IMR-90 (cell line): ENCODE measurements around the gene EXT2. TPM values are rescaled to one million over a fixed set of nuclear protein-coding genes. Genes with fewer than 3 reads are reported as not detected.

ENCODE experiments used
- ATAC-seq: fragments of 200-7000 bp; cut with Tn5 transposase; 2 replicates; pipeline ENCODE4 v1.9.1; 2020; ENCODE audit warnings: low read depth, mild to moderate bottlenecking, moderate library complexity
- BruUV-seq: library from RNA; stranded (reverse); fragments of 400-500 nt; replicated peaks from 2 replicates; lab custom pipeline; 2021; lab: Mats Ljungman, UMichigan
- CTCF ChIA-PET: fragments of 300-600 bp; formaldehyde crosslinking; extraction: SDS; loops from one replicate; lab custom pipeline; 2021; ENCODE audit warnings: antibody characterized with exemption; lab: Yijun Ruan, JAX
- POLR2A ChIA-PET: fragments of 300-600 bp; sonication (Branson Sonifier 250); formaldehyde crosslinking; loops from one replicate; lab custom pipeline; 2022; ENCODE audit warnings: antibody characterized with exemption; ENCODE audit not compliant: unreplicated experiment; lab: Charles Lee
- DNase-seq: peaks from one replicate; pipeline ENCODE4 v3.0.0; 2013
- H2AFZ ChIP-seq: replicated peaks from 2 replicates; pipeline ENCODE3; 2013; ENCODE audit warnings: low read length, mild to moderate bottlenecking; ENCODE audit not compliant: poor library complexity
- H2AK5ac ChIP-seq: 2 replicates; pipeline ENCODE4 v1.6.1; 2013; ENCODE audit warnings: low read depth, low read length, inconsistent platforms
- H2AK9ac ChIP-seq: replicated peaks from 2 replicates; pipeline ENCODE3; 2013; ENCODE audit warnings: mild to moderate bottlenecking, low read depth, low read length, moderate library complexity; ENCODE audit not compliant: poor library complexity
- H2BK120ac ChIP-seq: 2 replicates; pipeline ENCODE4 v1.6.1; 2013; ENCODE audit warnings: low read depth, low read length, inconsistent platforms
- H2BK15ac ChIP-seq: 3 replicates; pipeline ENCODE4 v1.6.1; 2013; ENCODE audit warnings: low read depth, low read length, inconsistent platforms
- H2BK20ac ChIP-seq: 2 replicates; pipeline ENCODE4 v1.6.1; 2013; ENCODE audit warnings: low read depth, mild to moderate bottlenecking, inconsistent platforms, low read length, moderate library complexity
- H2BK5ac ChIP-seq: 2 replicates; pipeline ENCODE4 v1.6.1; 2013; ENCODE audit warnings: mild to moderate bottlenecking, low read depth, low read length, inconsistent platforms; ENCODE audit not compliant: poor library complexity, severe bottlenecking
- H3K14ac ChIP-seq: replicated peaks from 2 replicates; pipeline ENCODE4 v1.6.1; 2013; ENCODE audit warnings: low read depth, low read length, inconsistent platforms
- H3K18ac ChIP-seq: 2 replicates; pipeline ENCODE4 v1.6.1; 2013; ENCODE audit warnings: low read depth, low read length, control low read depth
- H3K23ac ChIP-seq: 2 replicates; pipeline ENCODE4 v1.6.1; 2013; ENCODE audit warnings: low read depth, low read length, inconsistent platforms
- H3K27ac ChIP-seq: 2 replicates; pipeline ENCODE4 v1.5.1; 2013; ENCODE audit warnings: mild to moderate bottlenecking, control low read depth, low read length; ENCODE audit not compliant: insufficient read depth
- H3K27me3 ChIP-seq: 2 replicates; pipeline ENCODE4 v1.6.1; 2013; ENCODE audit warnings: low read length; ENCODE audit not compliant: control insufficient read depth, insufficient read depth
- H3K36me3 ChIP-seq: 2 replicates; pipeline ENCODE4 v1.6.1; 2013; ENCODE audit warnings: low read length, mixed read lengths; ENCODE audit not compliant: control insufficient read depth, insufficient read depth
- H3K4ac ChIP-seq: 2 replicates; pipeline ENCODE4 v1.6.1; 2013; ENCODE audit warnings: low read depth, low read length, inconsistent platforms
- H3K4me1 ChIP-seq: 2 replicates; pipeline ENCODE4 v1.6.1; 2013; ENCODE audit warnings: low read length, mixed read lengths; ENCODE audit not compliant: control insufficient read depth, insufficient read depth
- H3K4me2 ChIP-seq: 2 replicates; pipeline ENCODE4 v1.6.1; 2013; ENCODE audit warnings: low read depth, mild to moderate bottlenecking, control low read depth, low read length, moderate library complexity
- H3K4me3 ChIP-seq: 2 replicates; pipeline ENCODE4 v1.5.1; 2013; ENCODE audit warnings: low read depth, mild to moderate bottlenecking, control low read depth, low read length, moderate library complexity; ENCODE audit not compliant: insufficient read depth
- H3K56ac ChIP-seq: 2 replicates; pipeline ENCODE4 v1.6.1; 2013; ENCODE audit warnings: low read length, inconsistent platforms; ENCODE audit not compliant: insufficient read depth; ENCODE audit errors: extremely low read depth
- H3K79me1 ChIP-seq, 2 experiments: 2 replicates each; pipeline ENCODE4 v1.6.1; 2013; ENCODE audit warnings: low read length in 2 of 2, inconsistent platforms in 1 of 2, low read depth in 1 of 2
- H3K9ac ChIP-seq: 2 replicates; pipeline ENCODE4 v1.6.1; 2013; ENCODE audit warnings: low read depth, low read length, control low read depth
- H3K9me1 ChIP-seq: 2 replicates; pipeline ENCODE4 v1.6.1; 2013; ENCODE audit warnings: low read length, inconsistent platforms; ENCODE audit not compliant: insufficient read depth
- H3K9me3 ChIP-seq: 2 replicates; pipeline ENCODE4 v1.6.1; 2013; ENCODE audit warnings: low read length; ENCODE audit not compliant: control insufficient read depth, insufficient read depth
- H4K20me1 ChIP-seq: 2 replicates; pipeline ENCODE4 v1.6.1; 2013; ENCODE audit warnings: low read length, inconsistent platforms; ENCODE audit not compliant: insufficient read depth
- H4K5ac ChIP-seq: 2 replicates; pipeline ENCODE4 v1.6.1; 2013; ENCODE audit warnings: mild to moderate bottlenecking, low read depth, low read length, control low read depth
- H4K8ac ChIP-seq, 2 experiments: 2 replicates each; pipeline ENCODE4 v1.6.1; 2013; ENCODE audit warnings: low read depth in 2 of 2, low read length in 2 of 2, control low read depth in 1 of 2, inconsistent platforms in 1 of 2
- H4K91ac ChIP-seq: 2 replicates; pipeline ENCODE4 v1.6.1; 2013; ENCODE audit warnings: low read depth, low read length, inconsistent platforms; ENCODE audit not compliant: insufficient read depth
- MAFK ChIP-seq: IDR thresholded peaks from 2 replicates; pipeline ENCODE4 v1.6.1; 2012; ENCODE audit warnings: low read depth, low read length, improper control_type of control experiment
- MAZ ChIP-seq: IDR thresholded peaks from 2 replicates; pipeline ENCODE4 v1.6.1; 2012; ENCODE audit warnings: low read depth, mild to moderate bottlenecking, low read length, improper control_type of control experiment, moderate library complexity, borderline replicate concordance
- POLR2A ChIP-seq: IDR thresholded peaks from 2 replicates; pipeline ENCODE4 v1.6.1; 2012; ENCODE audit warnings: mild to moderate bottlenecking, low read depth, low read length
- RFX5 ChIP-seq: IDR thresholded peaks from 2 replicates; pipeline ENCODE4 v1.8.0; 2012; ENCODE audit warnings: low read depth, mild to moderate bottlenecking, low read length, moderate library complexity
- USF2 ChIP-seq: fragments of 150-350 bp; IDR thresholded peaks from 2 replicates; pipeline ENCODE4 v1.6.1; 2017; ENCODE audit warnings: mild to moderate bottlenecking, antibody characterized with exemption, low read length, low read depth
- WGBS, 2 experiments: methylation state at CpG; one replicate each; pipeline versions ENCODE4 v1.1.5 to v1.1.7; 2013; ENCODE audit warnings: missing lambda C conversion rate in 2 of 2; ENCODE audit not compliant: insufficient read length in 1 of 2; ENCODE audit errors: extremely low coverage in 2 of 2; 5-methylcytosine and 5-hydroxymethylcytosine counted together
- dilution Hi-C: fragments of 300-500 bp; cut with HindIII; formaldehyde crosslinking; loops from one replicate; pipeline ENCODE4 v1.14.3; 2018; ENCODE audit warnings: low sequenced_read_pairs; ENCODE audit not compliant: unreplicated experiment
- in situ Hi-C: fragments of 300-500 bp; cut with MboI; formaldehyde crosslinking; loops from 3 replicates; pipeline ENCODE4 v1.14.3; 2019; ENCODE audit warnings: low sequenced_read_pairs, inconsistent platforms, mixed read lengths
- intact Hi-C: fragments of 100-400 bp; cut with micrococcal nuclease; formaldehyde crosslinking; loops from 2 replicates; pipeline ENCODE4 v1.10.0; 2022
- polyA plus RNA-seq, 3 experiments: library from polyadenylated mRNA; depleted of rRNA; stranded (reverse); fragments of >200 nt; gene quantifications; 2 replicates each; pipeline ENCODE4 v1.2.3, GENCODE V29; 2012; ENCODE audit warnings: low replicate concordance in 1 of 3
- total RNA-seq: library from RNA; depleted of rRNA; stranded (reverse); fragments of >200 nt; gene quantifications from 2 replicates; pipeline ENCODE4 v1.2.3, GENCODE V29; 2012

Gene EXT2
- total and polyA plus RNA-seq, 2 of the 4 experiments (the other 2 are of a cell fraction) = 75.0 to 85.3 TPM

- no peak for TF ChIP-seq MAZ
- no peak for TF ChIP-seq USF2
- no peak for TF ChIP-seq MAFK
- TF ChIP-seq RFX5 = no peak
- TF ChIP-seq POLR2A = no peak
- H4K8ac ChIP-seq = no peak overlapping the region
- no TSS peak for BruUV-seq
- H4K91ac ChIP-seq = no peak overlapping the region
- H4K5ac ChIP-seq = no peak overlapping the region
- no peak overlapping the region for H3K4me2 ChIP-seq
- no peak overlapping the region for H3K4ac ChIP-seq
- H2BK5ac ChIP-seq = no peak overlapping the region
- H3K56ac ChIP-seq = no peak overlapping the region
- intact Hi-C loops = no loop called here
- no peak overlapping the region for H3K9ac ChIP-seq
- no peaks in the 10 kb centered on the region for H3K36me3 ChIP-seq
- H2AK5ac ChIP-seq = no peak overlapping the region
- H2BK120ac ChIP-seq = no peak overlapping the region
- no peak overlapping the region for H3K18ac ChIP-seq
- H2BK15ac ChIP-seq = no peak overlapping the region
- H3K27me3 ChIP-seq = no peaks in the 10 kb centered on the region; the same call in 1 of the 2 replicates
- H2AK9ac ChIP-seq = no peak overlapping the region
- H3K79me1 ChIP-seq = no peaks in the 10 kb centered on the region
- no peak overlapping the region for H3K27ac ChIP-seq
- DNase-seq (no peak), ATAC-seq (no peak)
- H2BK20ac ChIP-seq = no peak overlapping the region
- ChIA-PET CTCF (interaction anchor here (0.9 to 1.1 kb wide), 2 partner anchors 15 to 16 kb away, joined by 3 read pairs; no protein-coding TSS in a partner anchor), POLR2A (no interaction called here)
- H2AFZ ChIP-seq = no peak overlapping the region
- H3K4me3 ChIP-seq = no peak overlapping the region
- no peaks in the 10 kb centered on the region for H3K9me1 ChIP-seq
- H3K4me1 ChIP-seq = no peaks in the 10 kb centered on the region
- H3K9me3 ChIP-seq = no peaks in the 10 kb centered on the region
- H4K20me1 ChIP-seq = no peaks in the 10 kb centered on the region
- in situ Hi-C loops = no loop called here
- H3K14ac ChIP-seq = no peak overlapping the region
- 100% methylated on average over 1 of the region's 5 CpGs; no CpG with 5 or more reads in 1 of the 2 experiments for WGBS, 2 experiments
- no peak overlapping the region for H3K23ac ChIP-seq
- dilution Hi-C loops = no loop called here
Measured at GRCh38 chr11:44078794-44079193, 16.7 kb upstream of the EXT2 start.
